Thymus (tissue), 11 donors: ENCODE measurements around the gene TRMT61A. TPM values are rescaled to one million over a fixed set of nuclear protein-coding genes. Genes with fewer than 3 reads are reported as not detected.
A peak's percentile ranks its signal among the peaks of the same experiment; 100 is the strongest.

Experiments
- DNase-seq, 9 donors: peaks; one replicate each; pipeline ENCODE4 v3.0.0-alpha.2; 2013; ENCODE audit warnings: low spot score in 9 of 9, low read depth in 6 of 9, missing footprints in 1 of 9
- H3K27ac ChIP-seq, 2 donors: one replicate each; pipeline ENCODE4 v1.5.1; 2013; ENCODE audit warnings: control low read depth in 1 of 2, low read depth in 1 of 2, low read length in 1 of 2, mild to moderate bottlenecking in 1 of 2, moderate library complexity in 1 of 2
- H3K27me3 ChIP-seq, 2 donors: one replicate each; pipeline ENCODE4 v1.5.1; 2013; ENCODE audit warnings: low read length in 1 of 2; ENCODE audit not compliant: control insufficient read depth in 2 of 2, insufficient read depth in 1 of 2
- H3K36me3 ChIP-seq, 2 donors: one replicate each; pipeline ENCODE4 v1.5.1; 2013; ENCODE audit warnings: low read length in 1 of 2, mild to moderate bottlenecking in 1 of 2, moderate library complexity in 1 of 2; ENCODE audit not compliant: control insufficient read depth in 2 of 2, insufficient read depth in 2 of 2
- H3K4me1 ChIP-seq, 2 donors: one replicate each; pipeline ENCODE4 v1.5.1; 2013; ENCODE audit warnings: low read length in 2 of 2; ENCODE audit not compliant: control insufficient read depth in 2 of 2, insufficient read depth in 2 of 2
- H3K4me3 ChIP-seq, 2 donors: one replicate each; pipeline ENCODE4 v1.5.1; 2013; ENCODE audit warnings: low read length in 2 of 2, control low read depth in 1 of 2, mild to moderate bottlenecking in 1 of 2
- H3K9me3 ChIP-seq, 2 donors: one replicate each; pipeline ENCODE4 v1.5.1; 2013; ENCODE audit warnings: low read length in 1 of 2, mild to moderate bottlenecking in 1 of 2; ENCODE audit not compliant: control insufficient read depth in 2 of 2, insufficient read depth in 1 of 2
- WGBS: extraction: QIAGEN DNeasy Blood & Tissue Kit; methylation state at CpG from one replicate; pipeline ENCODE4 v1.1.7; 2013; 5-methylcytosine and 5-hydroxymethylcytosine counted together
- polyA plus RNA-seq: library from polyadenylated mRNA; stranded (reverse); fragments of 200-250 nt; gene quantifications from one replicate; pipeline ENCODE4 v1.2.3, GENCODE V29; 2013
- total RNA-seq: library from RNA; stranded (reverse); fragments of 120-200 nt; gene quantifications from one replicate; pipeline ENCODE4 v1.2.4, GENCODE V29; 2013
- donor health status: healthy.

Gene TRMT61A
- total and polyA plus RNA-seq, 2 donors: 5.8 to 8.6 TPM

GRCh38 chr14:103581954-103582703, 53.1 kb downstream of the TRMT61A start:
- H3K4me3 ChIP-seq: no peak overlapping the region
- no peaks in the 10 kb centered on the region for H3K27me3 ChIP-seq
- DNase-seq: no peak
- H3K4me1 ChIP-seq: no peaks in the 10 kb centered on the region
- H3K9me3 ChIP-seq: no peaks in the 10 kb centered on the region
- H3K36me3 ChIP-seq: peaks cover 11 to 19% of the 10 kb centered on the region in 2 donors
- WGBS: 97% methylated on average over 26 of the region's 26 CpGs
- peak overlapping the region in 1 of 2 donors; percentile 54 for H3K27ac ChIP-seq

DNA sequence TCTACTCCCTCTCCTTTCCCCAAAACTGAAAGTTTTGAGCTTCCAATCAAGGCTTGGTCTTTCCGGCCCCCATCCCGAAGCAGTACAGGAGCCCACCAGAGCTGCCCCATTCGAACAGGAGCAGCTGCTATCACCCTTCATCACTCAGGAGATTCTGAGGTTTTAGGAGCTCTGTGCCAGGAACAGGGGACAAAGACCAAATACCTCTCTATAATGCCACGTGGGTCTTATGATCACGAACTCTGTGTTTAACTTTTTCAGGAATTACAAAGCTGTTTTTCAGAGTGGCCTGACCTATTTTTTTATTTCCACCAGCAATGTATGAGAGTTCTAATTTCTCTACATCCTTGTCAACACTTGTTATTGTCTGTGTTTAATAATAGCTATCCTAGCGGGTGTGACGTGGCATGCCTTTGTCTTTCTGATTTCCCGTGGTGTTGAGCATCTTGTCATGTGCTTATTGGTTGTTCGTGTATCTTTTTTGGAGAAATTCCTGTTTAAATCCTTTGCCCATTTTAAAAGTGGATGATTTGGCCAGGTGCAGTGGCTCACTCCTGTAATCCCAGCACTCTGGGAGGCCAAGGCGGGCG, 55.4 kb downstream of the TRMT61A start:
- no peaks in the 10 kb centered on the region for H3K27me3 ChIP-seq
- H3K9me3 ChIP-seq: no peaks in the 10 kb centered on the region
- WGBS: 96% methylated on average over 11 of the region's 11 CpGs
- H3K36me3 ChIP-seq: peaks cover 12 to 15% of the 10 kb centered on the region in 2 donors
- H3K4me1 ChIP-seq: no peaks in the 10 kb centered on the region
- no peak overlapping the region for H3K27ac ChIP-seq
- no peak overlapping the region for H3K4me3 ChIP-seq
- DNase-seq: no peak

Other genes starting within 250 kb of the TRMT61A start
- gene EIF5, start 195.0 kb upstream of the TRMT61A start, total RNA-seq: 89.5 TPM
- gene EIF5, start 195.0 kb upstream of the TRMT61A start, polyA plus RNA-seq: 96.1 TPM
- gene MARK3, start 143.8 kb upstream of the TRMT61A start, total RNA-seq: 50.8 TPM
- 91.6 TPM for gene MARK3, start 143.8 kb upstream of the TRMT61A start, polyA plus RNA-seq
- gene CKB, start 6.4 kb upstream of the TRMT61A start, total RNA-seq: 8.6 TPM
- gene CKB, start 6.4 kb upstream of the TRMT61A start, polyA plus RNA-seq: 37.9 TPM
- gene BAG5, start 33.5 kb downstream of the TRMT61A start, total RNA-seq: 17.0 TPM
- 12.5 TPM for gene BAG5, start 33.5 kb downstream of the TRMT61A start, polyA plus RNA-seq
- 22.3 TPM for gene COA8, start 33.8 kb downstream of the TRMT61A start, total RNA-seq
- 39.2 TPM for gene COA8, start 33.8 kb downstream of the TRMT61A start, polyA plus RNA-seq
- gene KLC1, start 100.0 kb downstream of the TRMT61A start, total RNA-seq: 60.1 TPM
- gene KLC1, start 100.0 kb downstream of the TRMT61A start, polyA plus RNA-seq: 121 TPM
- gene XRCC3, start 186.3 kb downstream of the TRMT61A start, total RNA-seq: 15.9 TPM
- 4.4 TPM for gene XRCC3, start 186.3 kb downstream of the TRMT61A start, polyA plus RNA-seq
- gene ZFYVE21, start 186.6 kb downstream of the TRMT61A start, total RNA-seq: 27.8 TPM
- 38.9 TPM for gene ZFYVE21, start 186.6 kb downstream of the TRMT61A start, polyA plus RNA-seq